GM12801 (cell line): ENCODE results near the gene MFSD12.

Source experiments
- TF ChIP-seq, protein P1 (sequence below): IDR thresholded peaks from one replicate; pipeline ENCODE4 v1.5.1; 2011; ENCODE audit warnings: control low read depth; ENCODE audit not compliant: insufficient read length; ENCODE audit errors: extremely low read depth

The MFSD12 gene

DNA sequence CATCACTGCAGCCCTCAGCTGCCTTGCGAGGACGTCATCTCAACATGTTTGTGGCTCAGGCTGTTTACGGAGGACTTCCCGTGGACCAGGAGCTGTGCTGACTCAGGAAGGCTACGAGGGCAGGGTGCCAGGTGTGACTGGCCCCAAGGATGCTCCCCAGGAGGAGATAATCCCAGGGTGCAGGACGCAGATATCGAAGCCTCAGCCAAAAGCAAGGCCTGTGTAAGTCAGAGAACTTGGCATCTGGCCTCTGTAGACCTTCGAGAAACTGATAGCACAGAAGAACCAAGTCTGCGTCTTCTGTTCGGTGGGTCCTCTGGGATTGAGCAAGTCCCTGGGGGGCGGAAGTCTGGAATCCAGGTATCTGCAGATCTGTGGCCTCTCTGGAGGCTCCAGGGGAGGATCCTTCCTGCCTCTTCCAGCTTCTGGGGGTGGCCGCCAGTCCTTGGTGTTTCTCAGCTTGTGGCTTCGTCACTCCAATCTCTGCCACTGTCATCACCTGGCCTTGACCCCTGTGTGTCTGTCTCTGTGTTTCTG, 54.3 kb downstream of the MFSD12 start:
- TF ChIP-seq, protein P1, sequence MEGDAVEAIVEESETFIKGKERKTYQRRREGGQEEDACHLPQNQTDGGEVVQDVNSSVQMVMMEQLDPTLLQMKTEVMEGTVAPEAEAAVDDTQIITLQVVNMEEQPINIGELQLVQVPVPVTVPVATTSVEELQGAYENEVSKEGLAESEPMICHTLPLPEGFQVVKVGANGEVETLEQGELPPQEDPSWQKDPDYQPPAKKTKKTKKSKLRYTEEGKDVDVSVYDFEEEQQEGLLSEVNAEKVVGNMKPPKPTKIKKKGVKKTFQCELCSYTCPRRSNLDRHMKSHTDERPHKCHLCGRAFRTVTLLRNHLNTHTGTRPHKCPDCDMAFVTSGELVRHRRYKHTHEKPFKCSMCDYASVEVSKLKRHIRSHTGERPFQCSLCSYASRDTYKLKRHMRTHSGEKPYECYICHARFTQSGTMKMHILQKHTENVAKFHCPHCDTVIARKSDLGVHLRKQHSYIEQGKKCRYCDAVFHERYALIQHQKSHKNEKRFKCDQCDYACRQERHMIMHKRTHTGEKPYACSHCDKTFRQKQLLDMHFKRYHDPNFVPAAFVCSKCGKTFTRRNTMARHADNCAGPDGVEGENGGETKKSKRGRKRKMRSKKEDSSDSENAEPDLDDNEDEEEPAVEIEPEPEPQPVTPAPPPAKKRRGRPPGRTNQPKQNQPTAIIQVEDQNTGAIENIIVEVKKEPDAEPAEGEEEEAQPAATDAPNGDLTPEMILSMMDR, result no peak

DNA sequence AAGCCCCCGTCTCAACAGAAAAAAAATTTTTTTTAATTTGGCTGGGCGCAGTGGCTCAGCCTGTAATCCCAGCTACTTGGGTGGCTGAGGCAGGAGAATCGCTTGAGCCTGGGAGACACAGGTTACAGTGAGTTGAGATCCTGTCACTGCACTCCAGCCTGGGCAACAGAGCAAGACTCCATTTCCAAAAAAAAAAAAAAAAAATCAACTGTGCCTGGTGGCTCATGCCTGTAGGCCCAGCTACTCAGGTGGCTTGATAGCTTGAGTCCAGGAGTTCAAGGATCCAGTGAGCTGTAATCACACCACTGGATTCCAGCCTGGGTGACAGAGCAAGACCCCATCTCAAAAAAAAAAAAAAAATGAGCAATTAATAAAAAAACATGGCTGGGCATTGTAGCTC, 55.6 kb downstream of the MFSD12 start:
- TF ChIP-seq, protein P1, result no peak

DNA sequence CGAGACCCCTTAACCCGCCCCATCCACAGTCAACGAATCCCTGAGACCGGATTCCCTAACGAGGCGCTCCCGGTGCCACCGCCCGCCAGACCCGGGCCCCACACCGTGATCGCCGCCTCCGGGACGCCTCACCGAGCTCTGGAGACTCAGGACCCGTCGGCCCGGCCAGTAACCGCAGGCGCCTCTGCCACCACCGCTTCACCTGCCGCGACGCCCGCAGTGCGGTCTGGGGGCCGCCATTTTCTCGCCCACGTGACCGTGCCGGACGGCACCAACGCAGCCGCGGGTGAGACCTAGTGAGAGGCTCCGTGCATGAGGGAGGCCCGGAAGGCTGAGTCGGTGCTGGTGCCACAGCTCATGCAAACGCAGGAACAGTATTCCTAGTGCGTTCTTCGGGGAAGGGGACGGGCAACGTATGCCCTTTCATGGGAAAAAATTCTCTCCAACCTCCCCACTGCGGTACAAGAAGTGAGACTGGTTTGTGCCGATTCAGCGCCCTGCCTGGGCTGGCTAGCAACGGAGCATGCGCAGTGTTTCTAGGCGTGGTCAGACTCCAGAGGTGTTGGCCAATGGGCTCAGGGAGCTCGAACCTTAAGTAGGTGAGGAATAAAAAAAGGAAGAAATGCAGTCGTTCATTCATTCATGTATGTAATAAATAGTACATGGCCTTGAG, 56.8 kb downstream of the MFSD12 start, which contains the start of gene DOHH:
Gene DOHH, minus strand, starts transcription at position 246 of the 673 bp plus-strand sequence. CDS start 3,860 bp downstream, outside the sequence.
- TF ChIP-seq, protein P1, result no peak

DNA sequence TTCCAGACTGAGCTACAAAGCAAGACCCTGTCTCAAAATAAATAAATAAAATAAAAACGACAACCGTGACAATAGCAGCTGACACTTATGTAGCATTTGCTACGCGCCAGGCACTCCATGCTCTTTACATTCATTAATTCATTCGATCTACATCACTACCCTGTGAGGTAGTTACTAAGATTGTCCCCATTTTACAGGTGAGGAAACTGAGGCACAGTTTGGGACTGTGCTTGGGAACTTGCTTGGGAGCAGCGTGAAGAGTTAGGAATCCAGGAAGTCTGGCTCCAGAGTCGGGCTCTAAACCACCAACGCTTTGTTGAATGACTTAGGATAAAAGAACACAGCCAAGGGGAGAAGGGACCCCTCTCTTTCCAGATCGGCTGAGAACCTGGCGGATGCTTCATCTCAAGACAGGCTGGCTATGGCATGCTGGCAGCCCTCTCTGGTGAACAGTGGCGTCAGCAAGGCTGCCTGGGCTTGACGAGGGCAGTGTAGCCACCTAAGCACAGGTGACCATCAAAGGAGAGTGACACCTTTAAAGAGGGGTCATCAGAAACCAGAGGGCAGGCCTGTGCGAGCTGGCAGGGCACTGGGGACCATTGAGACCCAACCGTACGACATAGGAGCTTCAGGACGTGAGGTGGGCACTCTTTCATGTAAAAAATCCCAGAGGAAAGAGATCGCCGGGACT, 57.5 kb downstream of the MFSD12 start:
- TF ChIP-seq, protein P1, result no peak

DNA sequence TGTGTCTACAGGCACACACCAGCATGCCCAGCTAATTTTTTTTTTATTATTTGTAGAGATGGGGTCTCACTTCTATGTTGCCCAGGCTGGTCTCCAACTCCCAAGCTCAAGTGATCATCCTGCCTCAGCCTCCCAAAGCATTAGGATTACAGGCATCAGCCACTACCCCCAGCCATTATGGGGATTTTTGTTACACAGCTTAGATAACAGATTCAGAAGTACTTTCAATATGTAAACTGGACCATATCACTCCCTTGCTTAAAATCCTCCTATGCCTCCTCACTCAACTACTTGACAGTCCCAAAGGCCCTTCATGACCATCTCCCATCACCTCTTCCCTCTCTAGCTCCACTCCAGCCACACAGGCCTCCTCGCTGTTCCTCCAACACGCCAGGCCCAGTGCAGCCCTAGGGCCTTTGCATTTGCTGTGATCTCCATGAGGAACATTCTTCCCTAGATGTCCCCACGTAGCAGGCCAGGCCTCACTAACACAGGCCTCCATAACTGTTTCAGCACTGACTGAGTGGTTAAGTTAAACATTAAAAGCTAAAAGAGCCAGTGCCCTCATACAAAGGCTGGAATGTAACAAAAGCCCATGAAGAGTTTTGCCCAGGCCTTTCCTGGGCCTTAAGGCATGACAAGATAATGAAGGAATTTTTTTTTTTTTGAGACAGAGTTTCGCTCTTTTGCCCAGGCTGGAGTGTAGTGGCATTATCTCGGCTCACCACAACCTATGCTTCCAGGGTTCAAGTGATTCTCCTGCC, 59.4 kb downstream of the MFSD12 start:
- TF ChIP-seq, protein P1, result no peak

DNA sequence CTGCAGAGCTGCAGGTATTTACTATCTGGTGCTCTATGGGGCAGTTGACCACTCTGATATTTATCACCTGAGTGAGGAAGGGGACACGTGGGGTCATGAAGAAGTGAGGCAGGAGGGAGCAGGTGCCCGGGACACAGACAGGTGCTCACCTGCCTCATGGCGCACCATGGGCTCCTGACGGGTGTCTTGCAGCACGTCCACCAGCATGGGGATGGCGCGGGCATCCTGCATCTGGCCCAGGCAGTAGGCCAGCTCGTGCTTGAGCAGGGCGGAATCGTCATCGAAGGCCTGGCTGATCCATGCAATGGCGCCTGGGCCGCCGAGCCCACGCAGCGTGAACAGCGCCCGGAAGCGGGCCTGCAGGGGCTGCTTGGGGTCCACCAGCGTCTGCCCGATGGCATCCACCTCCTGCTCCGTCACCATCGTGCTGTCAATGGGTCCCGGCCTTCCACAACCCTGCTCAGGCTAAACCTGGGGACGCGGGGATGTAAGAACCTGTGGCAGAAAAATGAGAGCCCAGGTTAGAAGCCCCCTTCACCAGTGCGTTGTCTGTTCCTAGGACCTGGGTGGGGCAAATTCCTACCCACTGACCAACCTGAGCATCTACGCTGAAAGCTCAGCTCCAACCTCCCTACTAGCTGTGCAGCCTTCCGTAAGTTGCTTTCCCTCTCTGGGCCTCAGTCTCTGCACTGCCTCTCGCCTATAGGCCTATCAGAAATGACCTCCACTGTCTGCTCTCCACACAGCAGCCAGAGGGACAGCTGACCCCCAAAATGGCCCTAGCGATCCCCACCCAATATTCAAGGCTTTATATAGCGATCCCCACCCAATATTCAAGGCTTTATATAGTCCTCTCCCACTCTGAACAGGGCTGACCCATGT, 60.8 kb downstream of the MFSD12 start:
- TF ChIP-seq, protein P1, result no peak

DNA sequence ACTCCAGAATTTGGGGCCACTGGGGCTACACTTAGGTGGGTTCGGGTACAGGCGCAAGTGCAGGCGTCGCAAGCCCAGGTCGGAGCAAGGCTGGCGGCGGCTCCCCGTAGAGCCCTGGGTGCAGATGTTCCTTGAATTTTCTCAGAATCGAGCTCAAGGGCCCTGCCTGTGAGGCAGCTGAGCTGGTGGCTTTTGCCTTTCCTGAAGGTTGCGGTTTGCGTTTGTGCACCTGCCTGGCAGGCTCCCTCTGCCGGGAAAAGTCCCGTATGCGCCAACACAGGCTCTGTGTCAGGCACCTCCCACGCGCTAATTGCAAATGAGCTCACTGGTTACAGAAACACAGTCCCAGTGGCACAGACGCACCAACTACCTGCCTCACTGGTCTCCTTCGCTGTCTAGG, 62.8 kb downstream of the MFSD12 start:
- TF ChIP-seq, protein P1, result no peak
